Activated CD4-positive, alpha-beta T cell treated with anti-CD3 and anti-CD28 coated beads for 24 hours (primary cell): ENCODE data around the gene DMRTA2.
"Not testable (repeated sequence)": the region's sequence is repeated elsewhere in the genome, so short reads cannot be mapped to it uniquely, and the experiment has no call there.

ENCODE experiments used
- DNase-seq, 2 donors: peaks; one replicate each; pipeline ENCODE4 v3.0.0-alpha.2; 2020; ENCODE audit warnings: low read depth in 2 of 2

Gene DMRTA2

DNA sequence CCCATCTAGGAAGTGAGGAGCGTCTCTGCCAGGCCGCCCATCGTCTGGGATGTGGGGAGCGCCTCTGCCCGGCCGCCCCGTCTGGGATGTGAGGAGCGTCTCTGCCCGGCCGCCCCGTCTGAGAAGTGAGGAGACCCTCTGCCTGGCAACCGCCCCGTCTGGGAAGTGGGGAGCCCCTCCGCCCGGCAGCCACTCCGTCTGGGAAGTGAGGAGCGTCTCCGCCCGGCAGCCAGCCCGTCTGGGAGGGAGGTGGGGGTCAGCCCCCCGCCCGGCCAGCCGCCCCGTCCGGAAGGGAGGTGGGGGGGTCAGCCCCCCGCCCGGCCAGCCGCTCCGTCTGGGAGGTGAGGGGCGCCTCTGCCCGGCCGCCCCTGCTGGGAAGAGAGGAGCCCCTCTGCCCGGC, 41.7 kb downstream of the DMRTA2 start:
- DNase-seq: not testable (repeated sequence)

DNA sequence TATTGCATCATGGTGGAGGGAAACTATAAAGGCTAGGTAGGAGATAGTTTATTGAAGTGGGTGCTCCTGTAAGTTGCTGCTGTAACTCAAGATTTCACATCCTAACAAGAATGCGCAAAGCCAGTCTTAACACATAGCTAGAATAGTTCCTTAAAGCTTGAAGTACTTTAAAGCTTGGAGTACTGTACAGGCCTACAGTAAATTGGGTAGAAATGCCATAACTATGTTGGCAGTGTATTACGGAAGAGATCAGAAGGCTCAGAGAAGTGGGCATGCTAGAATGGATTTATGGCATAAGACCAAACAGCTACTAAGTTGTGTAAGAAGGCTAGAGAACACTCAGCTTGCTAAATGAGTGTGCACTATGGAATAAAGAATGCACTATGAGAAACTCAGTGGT, 44.5 kb downstream of the DMRTA2 start:
- DNase-seq: no peak

DNA sequence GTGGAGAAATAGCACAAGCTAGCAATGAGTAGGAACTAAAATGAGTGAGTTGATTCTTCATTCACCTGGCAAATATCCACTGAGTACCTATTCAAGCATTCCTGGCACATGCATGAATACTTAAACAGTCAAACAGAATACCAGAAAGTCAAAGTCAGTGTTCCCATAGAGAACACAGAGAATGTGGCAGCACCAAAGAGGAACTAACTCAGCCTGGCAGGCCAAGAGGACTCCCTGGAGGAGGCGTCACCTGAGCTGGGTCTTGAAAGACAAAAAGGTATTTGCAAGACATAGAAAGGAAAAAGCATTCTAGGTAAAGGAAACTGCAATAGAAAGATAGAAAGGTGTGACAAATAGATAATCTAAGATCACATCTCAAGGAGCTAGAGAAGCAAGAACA, 49.7 kb downstream of the DMRTA2 start:
- no peak for DNase-seq

DNA sequence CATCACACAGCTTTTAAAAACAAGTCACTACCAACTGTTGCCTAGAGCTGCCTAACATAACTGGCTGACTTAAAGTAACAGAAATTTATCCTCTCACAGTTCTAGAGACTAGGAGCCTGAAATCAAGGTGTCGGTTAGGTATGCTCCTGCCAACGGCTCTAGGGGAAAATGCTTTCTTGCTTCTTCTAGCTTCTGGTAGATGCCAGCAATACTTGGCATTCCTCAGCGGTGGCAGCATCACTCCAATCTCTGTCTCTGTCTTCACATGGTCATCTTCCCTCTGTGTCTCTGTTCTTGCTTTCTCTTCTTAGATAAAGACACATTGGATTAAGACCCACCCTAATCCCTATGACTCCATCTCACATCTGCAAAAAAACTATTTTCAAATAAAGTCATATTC, 51.5 kb downstream of the DMRTA2 start:
- DNase-seq: no peak

DNA sequence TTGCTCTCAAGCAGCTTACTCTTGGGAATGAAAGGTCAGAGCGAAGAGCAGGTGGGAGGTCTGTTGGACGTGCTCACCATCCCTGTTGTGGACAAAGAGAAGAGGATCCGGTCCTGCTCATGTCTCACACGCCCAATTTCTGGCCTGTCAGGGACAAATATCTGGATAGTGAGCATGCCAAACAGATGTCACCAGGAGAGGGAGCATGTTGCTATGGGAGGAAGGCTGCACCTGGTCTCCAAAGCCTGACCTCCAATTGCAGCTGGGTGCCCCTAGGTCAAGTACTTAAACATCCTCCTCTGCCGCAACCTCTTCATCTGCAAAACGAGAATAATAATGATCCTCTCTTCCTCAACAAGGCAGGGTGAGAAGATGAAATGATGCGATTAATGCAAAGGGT, 53.4 kb downstream of the DMRTA2 start:
- no peak for DNase-seq

DNA sequence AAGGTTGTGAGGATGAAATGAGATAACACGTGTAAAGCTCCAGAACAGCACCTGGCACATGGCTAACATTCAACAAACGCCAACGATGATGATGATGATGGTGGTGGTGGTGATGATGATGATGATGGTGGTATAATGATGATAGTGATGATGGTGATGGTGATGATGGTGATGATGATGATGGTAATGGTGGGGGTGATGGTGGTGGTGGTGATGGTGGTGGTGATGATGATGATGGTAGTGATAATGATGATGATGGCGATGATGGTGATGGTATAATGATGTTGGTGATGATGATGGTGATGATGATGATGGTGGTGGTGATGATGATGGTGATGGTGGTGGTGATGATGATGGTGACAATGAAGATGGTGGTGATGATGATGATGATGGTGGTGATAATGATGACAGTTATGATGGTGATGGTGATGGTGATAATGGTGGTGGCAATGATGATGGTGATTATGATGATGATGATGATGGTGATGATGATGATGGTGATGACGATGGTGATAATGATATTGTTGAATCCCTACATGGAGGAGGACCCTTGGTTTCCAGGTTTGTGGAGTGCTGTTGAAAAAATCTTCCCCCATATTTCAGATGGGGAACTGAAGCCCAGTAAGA, 54.1 kb downstream of the DMRTA2 start:
- DNase-seq: no peak

DNA sequence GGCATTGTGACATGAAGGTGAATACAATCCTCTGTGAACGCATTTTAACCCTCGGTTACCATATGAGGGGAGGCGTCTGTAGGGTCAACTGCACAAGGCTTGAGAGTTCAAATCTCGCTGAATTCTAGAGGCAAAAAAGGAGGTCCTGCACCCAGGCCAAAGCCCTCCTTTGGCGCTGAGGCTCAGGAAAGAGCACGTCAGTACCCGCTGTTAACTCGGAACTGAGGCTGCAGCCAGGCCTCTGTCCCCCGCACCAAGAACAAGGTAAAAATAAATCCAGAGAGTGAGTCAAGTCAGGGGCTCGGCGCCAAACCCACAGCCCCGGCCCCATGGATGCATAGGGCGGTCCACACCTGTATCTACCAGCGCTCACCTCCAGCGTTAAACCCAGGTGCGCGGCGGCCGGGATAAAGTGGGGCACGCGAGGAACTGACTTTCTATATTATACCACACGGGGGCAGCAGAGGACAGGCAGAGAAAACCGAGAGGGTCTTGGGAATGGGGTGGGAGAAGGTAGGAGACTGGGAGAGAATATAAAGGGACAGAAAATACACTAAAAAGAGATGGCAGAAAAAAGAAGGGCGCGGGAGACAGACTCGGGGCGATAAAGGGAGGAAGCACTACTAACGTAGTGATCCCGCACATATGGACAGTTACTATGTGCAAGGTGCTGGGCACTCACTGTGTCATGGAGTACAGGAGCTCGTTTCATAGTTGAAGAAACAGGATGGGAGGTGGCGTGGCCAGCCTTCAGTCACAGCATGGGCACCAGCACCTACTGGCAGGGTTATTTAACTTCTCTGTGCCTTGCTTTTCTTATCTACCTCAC, 54.9 kb downstream of the DMRTA2 start:
- DNase-seq: peak in 1 of 2 donors; percentile 13
